ENCODE results near the gene CELF4. TPM values are rescaled to one million over a fixed set of nuclear protein-coding genes. Genes with fewer than 3 reads are reported as not detected.

Gene CELF4
- total and polyA plus RNA-seq, 4 donors, result 0.24 to 3.0 (median 1.3) TPM

- peaks cover 0 to 14% (median 5%) of the 10 kb centered on the region in 3 donors for H3K27me3 ChIP-seq (ENCODE audit: control insufficient read depth in 3 of 3, insufficient read depth in 3 of 3, low read length in 2 of 3)
- no peak for ATAC-seq (ENCODE audit: insufficient read depth, low FRiP score)
- 38 to 41% methylated on average over 9 of the region's 9 CpGs for WGBS, 2 donors
Observed at GRCh38 chr18:37258131-37258530, 307.5 kb downstream of the CELF4 start.

GRCh38 chr18:37254973-37255372, 310.6 kb downstream of the CELF4 start:
- ATAC-seq (ENCODE audit: insufficient read depth, low FRiP score) (no peak), DNase-seq (no peak)
- no peak for TF ChIP-seq CTCF (IDR thresholded peaks at IDR 0.05; ENCODE audit: control extremely low read depth, extremely low read depth)

More at GRCh38 chr18:37258131-37258530, 307.5 kb downstream of the CELF4 start:
- Histone ChIP-seq H3K9ac (ENCODE audit: insufficient read depth in 1 of 2, low read length in 2 of 2) (no peak overlapping the region), H3K27ac (ENCODE audit: low read depth in 1 of 2, low read length in 1 of 2) (no peak overlapping the region), H3K9me3 (ENCODE audit: control insufficient read depth in 4 of 4, insufficient read depth in 3 of 4, low read length in 3 of 4) (no peaks in the 10 kb centered on the region), H3K4me3 (no peak overlapping the region), H3K36me3 (ENCODE audit: control insufficient read depth in 4 of 4, insufficient read depth in 4 of 4, low read length in 4 of 4) (no peaks in the 10 kb centered on the region), H3K4me1 (ENCODE audit: control insufficient read depth in 5 of 5, insufficient read depth in 5 of 5, low read length in 5 of 5) (peaks cover 0 to 11% (median 5%) of the 10 kb centered on the region in 5 donors)
- DNase-seq, result no peak
- TF ChIP-seq CTCF (IDR thresholded peaks at IDR 0.05; ENCODE audit: control extremely low read depth, extremely low read depth), result no peak

GRCh38 chr18:37254236-37254754, 311.3 kb downstream of the CELF4 start:
- Histone ChIP-seq H3K36me3 (ENCODE audit: control insufficient read depth in 4 of 4, insufficient read depth in 4 of 4, low read length in 4 of 4) (no peaks in the 10 kb centered on the region), H3K27ac (ENCODE audit: low read depth in 1 of 2, low read length in 1 of 2) (no peak overlapping the region), H3K27me3 (ENCODE audit: control insufficient read depth in 3 of 3, insufficient read depth in 3 of 3, low read length in 2 of 3) (peaks cover 0 to 16% (median 4%) of the 10 kb centered on the region in 3 donors), H3K9me3 (ENCODE audit: control insufficient read depth in 4 of 4, insufficient read depth in 3 of 4, low read length in 3 of 4) (no peaks in the 10 kb centered on the region), H3K9ac (ENCODE audit: insufficient read depth in 1 of 2, low read length in 2 of 2) (no peak overlapping the region), H3K4me3 (no peak overlapping the region), H3K4me1 (ENCODE audit: control insufficient read depth in 5 of 5, insufficient read depth in 5 of 5, low read length in 5 of 5) (peaks cover 0 to 15% (median 5%) of the 10 kb centered on the region in 5 donors)
- 5 to 11% methylated on average over 29 to 49 of the region's 49 CpGs for WGBS, 2 donors
- ATAC-seq (ENCODE audit: insufficient read depth, low FRiP score) (no peak), DNase-seq (peak in 1 of 3 donors; percentile 16)
- no peak for TF ChIP-seq CTCF (IDR thresholded peaks at IDR 0.05; ENCODE audit: control extremely low read depth, extremely low read depth)

More at GRCh38 chr18:37254973-37255372, 310.6 kb downstream of the CELF4 start:
- H3K9me3 ChIP-seq (ENCODE audit: control insufficient read depth in 4 of 4, insufficient read depth in 3 of 4, low read length in 3 of 4), result no peaks in the 10 kb centered on the region
- H3K27ac ChIP-seq (ENCODE audit: low read depth in 1 of 2, low read length in 1 of 2), result no peak overlapping the region
- 70 to 72% methylated on average over 12 of the region's 12 CpGs for WGBS, 2 donors
- H3K27me3 ChIP-seq (ENCODE audit: control insufficient read depth in 3 of 3, insufficient read depth in 3 of 3, low read length in 2 of 3), result peaks cover 0 to 16% (median 10%) of the 10 kb centered on the region in 3 donors
- H3K36me3 ChIP-seq (ENCODE audit: control insufficient read depth in 4 of 4, insufficient read depth in 4 of 4, low read length in 4 of 4), result no peaks in the 10 kb centered on the region
- no peak overlapping the region for H3K9ac ChIP-seq (ENCODE audit: insufficient read depth in 1 of 2, low read length in 2 of 2)
- no peak overlapping the region for H3K4me3 ChIP-seq
- H3K4me1 ChIP-seq (ENCODE audit: control insufficient read depth in 5 of 5, insufficient read depth in 5 of 5, low read length in 5 of 5), result peaks cover 0 to 15% (median 5%) of the 10 kb centered on the region in 5 donors
